Stomach (tissue), 9 donors: ENCODE measurements around the gene RTN4RL1. TPM values are rescaled to one million over a fixed set of nuclear protein-coding genes. Genes with fewer than 3 reads are reported as not detected.

Experiments used
- DNase-seq, 2 donors: peaks; one replicate each; pipeline versions ENCODE4 v3.0.0 to v3.0.0-alpha.2; 2013 to 2019
- H3K27ac ChIP-seq, 5 donors: fragments of 200-600 bp in 4 of 5; sonication (generic) in 4 of 5; one replicate each; pipeline ENCODE4 v1.5.1; 2013 to 2019; ENCODE audit warnings: mild to moderate bottlenecking in 1 of 5, moderate library complexity in 1 of 5
- H3K27me3 ChIP-seq, 3 donors: fragments of 200-600 bp; sonication (generic); one replicate each; pipeline ENCODE4 v1.5.1; 2017 to 2019; ENCODE audit warnings: mixed run types in 1 of 3
- H3K36me3 ChIP-seq, 4 donors: fragments of 200-600 bp; sonication (generic); 1 replicate in 3 of 4; 2 replicates in 1 of 4; pipeline ENCODE4 v1.5.1; 2016 to 2019
- H3K4me1 ChIP-seq, 4 donors: fragments of 200-600 bp; sonication (generic); one replicate each; pipeline ENCODE4 v1.5.1; 2016 to 2019
- H3K4me3 ChIP-seq, 4 donors: fragments of 200-600 bp; sonication (generic) in 3 of 4; one replicate each; pipeline ENCODE4 v1.5.1; 2016 to 2019; ENCODE audit warnings: mild to moderate bottlenecking in 1 of 4
- H3K9me3 ChIP-seq, 4 donors: fragments of 200-600 bp; sonication (generic); one replicate each; pipeline ENCODE4 v1.5.1; 2016 to 2019
- EP300 ChIP-seq: sonication (generic); formaldehyde crosslinking; IDR thresholded peaks from one replicate; pipeline ENCODE4 v1.6.1; 2017; ENCODE audit warnings: antibody characterized with exemption
- POLR2A ChIP-seq, 4 donors: fragments of 450-650 bp; IDR thresholded peaks; one replicate each; pipeline ENCODE4 v1.6.1; 2016; ENCODE audit warnings: antibody characterized with exemption in 4 of 4, control low read depth in 2 of 4, mild to moderate bottlenecking in 1 of 4, moderate library complexity in 1 of 4
- POLR2AphosphoS5 ChIP-seq, 3 donors: sonication (generic); formaldehyde crosslinking; IDR thresholded peaks; one replicate each; pipeline ENCODE4 v1.6.1; 2016; ENCODE audit warnings: antibody characterized with exemption in 3 of 3
- WGBS, 5 donors: extraction: QIAGEN DNeasy Blood & Tissue Kit in 3 of 5; methylation state at CpG; one replicate each; pipeline versions ENCODE4 v1.1.5 to v1.1.7; 2013 to 2018; 5-methylcytosine and 5-hydroxymethylcytosine counted together
- intact Hi-C: fragments of 100-400 bp; cut with DNase I; formaldehyde crosslinking; loops from one replicate; pipeline ENCODE4 v1.15.1; 2023; ENCODE audit warnings: low total_unique reads
- polyA plus RNA-seq, 3 donors: library from polyadenylated mRNA; stranded (reverse); fragments of 200-250 nt; gene quantifications; one replicate each; pipeline ENCODE4 v1.2.3, GENCODE V29; 2013
- total RNA-seq, 5 donors: library from RNA; depleted of rRNA; stranded (reverse); fragments of >200 nt; gene quantifications; one replicate each; pipeline versions ENCODE4 v1.1.0 to v1.2.3, GENCODE V29; 2014 to 2016
- TF ChIP-seq, protein P1 (sequence below), 7 experiments: fragments of 450-650 bp in 4 of 7; fragments of 200-600 bp in 3 of 7; sonication (generic) in 3 of 7; IDR thresholded peaks; one replicate each; pipeline ENCODE4 v1.5.1; 2016 to 2019; ENCODE audit warnings: antibody characterized with exemption in 7 of 7, control low read depth in 2 of 7, mild to moderate bottlenecking in 1 of 7
- donor health status: healthy with polysubstance abuse.
- donor health status: Bipolar disorder and iron deficiency.
- donor health status: healthy.

The RTN4RL1 gene
- total and polyA plus RNA-seq, 8 donors: 0.50 to 0.92 (median 0.72) TPM; not detected in 4

DNA sequence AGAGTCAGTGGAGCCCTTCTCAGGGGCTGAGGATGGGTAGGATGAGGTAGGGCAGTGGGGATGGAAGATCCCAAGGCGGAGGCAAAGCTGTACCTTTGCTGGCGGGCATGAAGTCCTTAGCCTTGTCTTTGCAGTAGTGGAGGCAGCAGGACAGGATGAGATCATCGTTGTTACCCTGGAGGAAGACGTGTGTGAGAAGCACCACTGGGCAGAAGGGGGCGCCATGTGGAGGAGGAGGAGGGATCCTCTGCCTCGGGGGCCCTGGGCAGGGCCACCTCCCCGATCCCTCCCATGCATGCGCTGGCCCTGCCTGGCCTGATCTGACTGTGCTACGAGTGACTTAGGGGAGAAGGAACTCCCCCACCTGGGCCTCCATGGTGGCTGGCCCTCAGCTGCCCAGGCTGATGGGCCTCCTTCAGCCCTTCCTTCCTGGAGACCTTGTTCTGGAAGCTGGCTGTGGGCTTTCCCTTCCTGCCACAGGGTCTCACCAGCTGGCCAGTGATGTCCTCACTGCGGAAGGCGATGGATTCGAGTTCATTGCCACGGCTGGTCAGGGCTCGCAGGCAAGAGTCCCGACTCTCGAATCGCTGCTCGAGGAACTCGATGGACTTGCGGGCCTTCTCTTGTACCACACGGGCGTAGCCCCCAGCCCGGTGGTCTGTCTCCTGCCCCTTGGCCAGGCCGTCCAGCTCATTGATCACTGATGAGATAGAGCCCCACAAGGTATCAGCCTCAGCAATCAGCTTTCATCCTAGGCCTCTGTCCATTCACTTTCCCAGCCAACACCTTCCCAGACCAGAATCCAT lies 40.0 kb upstream of the RTN4RL1 start:
- 70 to 84% (median 81%) methylated on average over 14 to 24 of the region's 24 CpGs for WGBS, 5 donors
- intact Hi-C loops: no loop called here
- H3K27me3 ChIP-seq: peaks cover 0 to 7% (median 0%) of the 10 kb centered on the region in 3 donors
- peaks cover 10 to 83% (median 79%) of the 10 kb centered on the region in 4 donors for H3K36me3 ChIP-seq
- H3K4me1 ChIP-seq: peaks cover 23 to 87% (median 60%) of the 10 kb centered on the region in 4 donors
- peak in 1 of 2 donors; percentile 77 for DNase-seq
- H3K27ac ChIP-seq: peak overlapping the region; percentile 57 to 94 (median 90)
- TF ChIP-seq POLR2AphosphoS5 (IDR thresholded peaks at IDR 0.05) (no peak), EP300 (no peak), POLR2A (IDR thresholded peaks at IDR 0.05) (no peak)
- TF ChIP-seq, protein P1, sequence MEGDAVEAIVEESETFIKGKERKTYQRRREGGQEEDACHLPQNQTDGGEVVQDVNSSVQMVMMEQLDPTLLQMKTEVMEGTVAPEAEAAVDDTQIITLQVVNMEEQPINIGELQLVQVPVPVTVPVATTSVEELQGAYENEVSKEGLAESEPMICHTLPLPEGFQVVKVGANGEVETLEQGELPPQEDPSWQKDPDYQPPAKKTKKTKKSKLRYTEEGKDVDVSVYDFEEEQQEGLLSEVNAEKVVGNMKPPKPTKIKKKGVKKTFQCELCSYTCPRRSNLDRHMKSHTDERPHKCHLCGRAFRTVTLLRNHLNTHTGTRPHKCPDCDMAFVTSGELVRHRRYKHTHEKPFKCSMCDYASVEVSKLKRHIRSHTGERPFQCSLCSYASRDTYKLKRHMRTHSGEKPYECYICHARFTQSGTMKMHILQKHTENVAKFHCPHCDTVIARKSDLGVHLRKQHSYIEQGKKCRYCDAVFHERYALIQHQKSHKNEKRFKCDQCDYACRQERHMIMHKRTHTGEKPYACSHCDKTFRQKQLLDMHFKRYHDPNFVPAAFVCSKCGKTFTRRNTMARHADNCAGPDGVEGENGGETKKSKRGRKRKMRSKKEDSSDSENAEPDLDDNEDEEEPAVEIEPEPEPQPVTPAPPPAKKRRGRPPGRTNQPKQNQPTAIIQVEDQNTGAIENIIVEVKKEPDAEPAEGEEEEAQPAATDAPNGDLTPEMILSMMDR (IDR thresholded peaks at IDR 0.05): peak in 2 of 7 experiments; percentile 9 to 18
- H3K4me3 ChIP-seq: no peak overlapping the region
- H3K9me3 ChIP-seq: no peaks in the 10 kb centered on the region

DNA sequence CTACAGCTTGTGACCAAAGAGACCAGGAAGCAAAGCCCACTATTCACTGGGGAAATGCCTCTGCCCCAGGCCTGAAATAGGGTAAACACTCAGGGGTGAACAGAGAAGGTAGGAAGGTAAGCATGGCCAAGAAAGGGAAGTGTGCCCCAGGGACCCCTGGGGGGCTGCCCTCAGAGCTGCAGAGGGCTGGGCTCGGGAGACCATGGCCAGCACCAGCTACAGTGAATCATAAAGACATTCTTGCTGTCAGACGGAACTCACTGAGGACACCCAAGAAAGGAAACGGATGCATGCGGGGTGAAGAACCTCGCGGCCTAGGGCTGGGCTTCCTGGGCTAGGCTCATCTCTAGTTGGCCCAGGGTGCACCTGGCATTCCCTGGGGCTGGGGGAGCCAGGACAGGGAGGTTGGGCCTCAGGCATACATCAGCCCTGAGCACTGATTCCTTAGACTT lies 39.4 kb upstream of the RTN4RL1 start:
- peak overlapping the region; percentile 57 to 94 (median 90) for H3K27ac ChIP-seq
- H3K36me3 ChIP-seq: peaks cover 10 to 87% (median 79%) of the 10 kb centered on the region in 4 donors
- WGBS, 5 donors: 68 to 89% (median 78%) methylated on average over 3 to 6 of the region's 6 CpGs
- H3K4me1 ChIP-seq: peaks cover 29 to 93% (median 65%) of the 10 kb centered on the region in 4 donors
- H3K9me3 ChIP-seq: no peaks in the 10 kb centered on the region
- intact Hi-C loops: no loop called here
- peak in 1 of 2 donors; percentile 41 for DNase-seq
- no peak overlapping the region for H3K4me3 ChIP-seq
- TF ChIP-seq, protein P1 (IDR thresholded peaks at IDR 0.05): no peak
- no peak for TF ChIP-seq EP300
- no peak for TF ChIP-seq POLR2AphosphoS5 (IDR thresholded peaks at IDR 0.05)
- TF ChIP-seq POLR2A (IDR thresholded peaks at IDR 0.05): no peak
- H3K27me3 ChIP-seq: peaks cover 0 to 12% (median 0%) of the 10 kb centered on the region in 3 donors

DNA sequence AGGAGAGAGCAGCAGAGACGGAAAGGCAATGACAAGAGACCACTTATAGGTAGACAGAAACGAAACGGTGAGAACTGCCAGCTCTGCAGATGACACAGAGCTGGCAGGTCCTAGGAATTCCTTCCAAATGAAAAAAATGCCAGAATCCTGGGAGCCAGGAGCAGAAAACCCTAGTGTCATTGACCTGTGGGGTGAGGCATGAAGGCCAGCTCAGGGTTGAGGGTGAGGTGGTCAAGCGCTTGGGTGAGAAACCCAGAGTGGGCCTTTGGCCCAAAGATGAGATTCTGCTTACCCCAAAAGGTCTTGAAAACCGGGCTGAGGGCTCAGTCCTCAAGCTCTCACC lies 39.0 kb upstream of the RTN4RL1 start:
- Histone ChIP-seq H3K9me3 (no peaks in the 10 kb centered on the region), H3K27me3 (peaks cover 0 to 16% (median 1%) of the 10 kb centered on the region in 3 donors), H3K4me3 (no peak overlapping the region), H3K27ac (peak overlapping the region; percentile 57 to 94 (median 90)), H3K4me1 (peaks cover 34 to 97% (median 69%) of the 10 kb centered on the region in 4 donors), H3K36me3 (peaks cover 10 to 88% (median 80%) of the 10 kb centered on the region in 4 donors)
- intact Hi-C loops: no loop called here
- WGBS, 5 donors: 61 to 78% (median 74%) methylated on average over 5 of the region's 5 CpGs
- TF ChIP-seq POLR2A (IDR thresholded peaks at IDR 0.05) (no peak), POLR2AphosphoS5 (IDR thresholded peaks at IDR 0.05) (no peak), EP300 (no peak)
- TF ChIP-seq, protein P1 (IDR thresholded peaks at IDR 0.05): no peak
- DNase-seq: no peak

DNA sequence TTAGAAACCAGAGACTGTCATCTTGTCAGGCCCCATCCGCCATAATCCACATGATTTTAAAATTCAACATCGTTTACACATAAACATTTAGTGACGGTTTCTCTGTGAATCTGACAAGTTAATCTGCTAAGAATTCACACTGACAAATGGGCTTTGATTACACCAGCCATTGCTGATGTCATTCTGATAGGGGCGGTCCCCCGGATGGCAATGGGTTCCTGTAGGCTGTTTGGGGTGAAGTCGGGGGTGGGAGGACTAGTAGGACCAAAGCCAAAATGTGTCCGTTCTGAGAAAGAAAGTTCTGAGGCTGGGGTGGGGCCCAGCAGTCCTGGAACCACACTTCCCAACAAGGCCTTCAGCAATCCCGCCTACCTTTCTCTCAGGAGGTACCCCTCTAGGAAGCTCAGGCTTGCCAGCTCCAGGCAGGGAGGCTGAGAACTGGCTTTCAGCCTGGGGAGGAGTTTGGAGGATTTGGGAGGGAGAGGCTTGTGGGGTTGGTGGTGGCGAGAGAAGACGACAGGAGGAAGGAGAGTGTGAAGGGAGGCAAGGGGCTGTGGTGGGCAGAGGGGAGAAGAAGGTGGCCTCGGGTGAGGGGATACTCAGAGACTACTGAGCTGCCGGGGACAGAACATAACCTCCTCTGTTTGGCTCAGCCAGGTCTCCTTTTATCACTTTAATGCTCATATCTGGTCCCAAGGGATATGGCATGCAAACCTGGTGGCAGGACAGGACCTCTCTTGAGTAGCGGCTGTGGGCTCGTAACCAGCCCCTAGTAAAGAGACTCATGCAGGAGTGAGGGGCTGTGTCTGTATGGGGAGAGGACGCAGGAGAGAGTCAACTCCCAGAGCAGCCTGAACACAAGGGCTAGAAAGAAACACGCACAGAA lies 38.4 kb upstream of the RTN4RL1 start:
- peaks cover 10 to 83% (median 78%) of the 10 kb centered on the region in 4 donors for H3K36me3 ChIP-seq
- H3K9me3 ChIP-seq: no peaks in the 10 kb centered on the region
- no peak overlapping the region for H3K4me3 ChIP-seq
- H3K27ac ChIP-seq: peak overlapping the region; percentile 57 to 94 (median 90)
- intact Hi-C loops: no loop called here
- WGBS, 5 donors: 61 to 79% (median 71%) methylated on average over 15 to 16 of the region's 16 CpGs
- peaks cover 0 to 22% (median 8%) of the 10 kb centered on the region in 3 donors for H3K27me3 ChIP-seq
- DNase-seq: peak in 1 of 2 donors; percentile 74
- H3K4me1 ChIP-seq: peaks cover 40 to 99% (median 73%) of the 10 kb centered on the region in 4 donors
- peak in 1 of 3 donors; percentile 54 for TF ChIP-seq POLR2AphosphoS5 (IDR thresholded peaks at IDR 0.05)
- no peak for TF ChIP-seq POLR2A (IDR thresholded peaks at IDR 0.05)
- TF ChIP-seq, protein P1 (IDR thresholded peaks at IDR 0.05): no peak
- TF ChIP-seq EP300: no peak
